GM19099 (cell line): Measurements from ENCODE around the gene SLC7A4.

Experiments used
- POLR2A ChIP-seq: IDR thresholded peaks from 3 replicates; pipeline ENCODE4 v1.6.1; 2011; ENCODE audit warnings: low read depth; ENCODE audit not compliant: insufficient read length; ENCODE audit errors: extremely low read depth

SLC7A4 gene

GRCh38 chr22:21067901-21068680 is 35.7 kb upstream of the SLC7A4 start:
- no peak for TF ChIP-seq POLR2A

GRCh38 chr22:21067075-21067900 is 34.9 kb upstream of the SLC7A4 start:
- no peak for TF ChIP-seq POLR2A

DNA sequence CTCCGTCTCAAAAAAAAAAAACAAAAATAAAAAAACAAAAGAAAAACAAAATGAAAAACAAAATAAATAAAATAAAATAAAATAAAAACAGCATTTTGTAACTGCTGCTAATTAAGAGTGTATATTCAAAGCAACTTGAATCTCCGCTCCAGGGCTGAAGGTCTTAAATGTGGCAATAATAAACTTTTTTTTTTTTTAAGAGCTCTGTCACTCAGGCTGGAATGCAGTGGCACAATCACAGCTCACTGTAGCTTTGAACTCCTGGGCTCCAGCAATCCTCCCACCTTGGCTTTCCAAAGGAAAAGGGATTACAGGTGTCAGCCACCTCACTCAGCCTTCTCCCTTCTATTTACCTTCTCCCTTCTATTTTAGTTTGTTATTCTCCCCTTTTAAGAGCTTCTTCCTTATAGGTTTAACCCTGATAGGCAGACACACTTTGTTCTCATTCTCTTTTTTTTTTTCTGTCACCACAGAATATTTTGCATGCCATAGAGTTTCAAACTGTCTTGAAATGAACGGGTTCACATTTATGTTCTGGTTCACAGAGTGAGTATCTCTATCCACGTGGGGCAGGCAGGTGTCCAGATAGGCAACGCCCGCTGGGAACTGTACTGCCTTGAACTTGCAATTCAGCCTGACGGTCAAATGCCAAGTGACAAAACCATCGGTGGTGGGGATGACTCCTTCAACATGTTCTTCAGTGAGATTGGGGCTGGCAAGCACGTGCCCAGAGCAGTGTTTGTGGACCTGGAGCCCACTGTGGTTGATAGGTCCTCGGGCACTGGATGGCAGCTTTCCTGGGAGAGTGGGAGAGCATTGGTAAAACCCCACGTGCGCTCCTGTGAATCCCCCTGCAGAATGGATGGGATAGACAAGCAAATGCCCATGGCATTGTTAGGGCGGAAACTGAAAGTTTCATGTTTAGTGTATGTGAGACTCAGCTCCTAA is 32.8 kb upstream of the SLC7A4 start:
- TF ChIP-seq POLR2A: no peak

- no peak for TF ChIP-seq POLR2A
Observed at GRCh38 chr22:21055880-21056319, 23.5 kb upstream of the SLC7A4 start.

DNA sequence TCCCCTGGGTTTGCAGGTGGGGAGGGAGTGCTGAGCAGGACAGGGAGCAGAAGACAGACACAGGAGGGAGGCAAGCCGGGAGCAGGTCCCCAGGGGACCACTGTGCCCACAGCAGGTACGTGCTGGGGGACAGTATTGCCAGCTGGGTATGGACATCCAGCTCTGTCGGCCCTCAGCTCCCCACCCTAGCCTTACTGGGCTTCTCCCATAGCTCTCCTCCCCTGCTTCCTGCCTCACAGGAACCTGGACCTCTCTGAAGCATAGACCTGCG is 23.1 kb upstream of the SLC7A4 start:
- TF ChIP-seq POLR2A: no peak

- TF ChIP-seq POLR2A: no peak
Observed at GRCh38 chr22:21054714-21055563, 22.6 kb upstream of the SLC7A4 start.

GRCh38 chr22:21054046-21054713 is 21.8 kb upstream of the SLC7A4 start:
- no peak for TF ChIP-seq POLR2A

DNA sequence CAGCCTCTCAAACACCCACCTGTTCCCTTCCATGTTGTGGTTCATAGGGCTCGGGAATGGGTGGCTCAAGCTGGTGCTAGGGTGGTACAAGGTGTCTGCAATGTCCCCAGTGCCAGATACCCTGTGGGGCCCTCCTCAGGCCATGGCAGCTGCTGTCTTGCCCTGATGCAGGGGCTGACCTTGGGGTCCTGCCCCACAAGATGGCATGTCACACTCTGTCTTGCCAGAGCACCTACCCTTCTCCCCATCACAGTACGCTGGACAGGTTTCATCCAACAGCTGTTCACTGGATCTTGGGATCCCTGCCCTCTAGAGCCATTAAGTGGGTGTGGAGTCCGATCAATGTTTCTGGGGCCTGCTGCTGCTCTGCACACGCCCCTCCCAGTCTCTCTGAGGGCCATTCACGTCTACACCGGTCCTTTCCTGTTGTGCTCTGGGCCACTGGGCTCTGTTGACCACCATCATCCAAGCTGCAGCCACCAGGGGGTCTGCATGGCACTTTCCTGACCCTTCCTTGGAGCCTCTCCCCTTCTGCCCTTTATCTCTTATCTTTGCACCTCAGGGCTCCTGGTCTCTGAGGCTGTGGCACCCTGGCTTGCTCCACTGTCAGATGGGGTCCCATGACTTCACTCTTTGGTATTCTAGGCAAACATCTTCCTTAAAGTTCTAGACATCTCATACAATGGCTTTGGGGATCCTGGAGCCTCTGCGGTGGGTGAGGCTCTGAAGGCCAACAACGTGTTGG is 20.5 kb upstream of the SLC7A4 start:
- no peak for TF ChIP-seq POLR2A

DNA sequence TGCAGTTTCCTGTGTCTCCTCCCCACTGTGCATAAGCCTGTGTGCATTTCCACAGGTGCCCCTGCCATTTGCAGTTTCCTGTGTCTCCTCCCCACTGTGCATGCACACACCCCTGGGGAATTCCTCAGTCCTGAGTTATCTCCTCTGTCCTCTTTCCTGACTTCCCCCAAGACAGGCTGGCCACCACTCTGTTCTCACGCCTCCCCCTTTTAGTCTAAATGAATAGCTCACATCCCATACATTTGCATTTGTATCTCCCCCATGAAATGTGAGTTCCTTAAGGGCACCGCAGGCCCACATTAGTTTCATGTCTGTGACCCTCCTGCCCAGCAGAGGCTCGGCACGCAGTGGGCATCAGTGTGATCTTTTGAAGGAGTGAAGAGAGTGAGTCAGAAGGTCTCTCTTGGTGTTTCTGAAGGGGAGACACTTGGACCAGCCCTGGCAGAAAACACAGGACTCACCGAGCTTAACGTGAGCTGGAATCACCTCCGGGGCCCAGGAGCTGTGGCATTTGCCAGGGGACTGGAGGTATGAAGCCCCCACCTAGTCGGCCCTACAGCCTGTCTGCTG is 19.6 kb upstream of the SLC7A4 start:
- no peak for TF ChIP-seq POLR2A

- no peak for TF ChIP-seq POLR2A
Observed at GRCh38 chr22:21051145-21051830, 18.9 kb upstream of the SLC7A4 start.

DNA sequence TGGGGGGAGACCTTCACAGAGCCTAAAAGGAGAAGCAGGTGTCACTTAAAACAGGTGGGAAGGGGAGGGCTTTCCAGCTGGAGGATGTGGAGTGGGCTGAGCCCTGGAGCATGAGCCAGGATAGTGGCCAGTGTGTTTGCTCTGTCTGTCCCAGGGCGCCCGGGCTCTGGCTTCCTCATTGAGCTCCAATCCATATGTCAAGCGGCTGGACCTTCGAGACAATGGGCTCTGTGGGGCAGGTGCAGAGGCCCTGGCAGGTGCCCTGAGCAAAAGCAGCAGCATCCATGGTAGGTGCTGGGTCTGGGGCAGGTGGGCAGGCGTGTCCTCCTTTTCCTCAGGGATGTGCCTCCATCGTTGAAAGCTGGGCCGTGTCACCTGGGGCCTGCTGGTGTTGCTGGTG is 15.4 kb upstream of the SLC7A4 start:
- no peak for TF ChIP-seq POLR2A

- no peak for TF ChIP-seq POLR2A
Observed at GRCh38 chr22:21047035-21047661, 14.8 kb upstream of the SLC7A4 start.
